ENCODE data around the gene DUS4L.

The DUS4L gene

GRCh38 chr7:107591421-107591820 is 27.6 kb downstream of the DUS4L start:
- DNase-seq (ENCODE audit: low read depth): no peak
- no peak overlapping the region for H3K4me3 ChIP-seq (ENCODE audit: low read depth, low read length)
- TF ChIP-seq, protein P1, sequence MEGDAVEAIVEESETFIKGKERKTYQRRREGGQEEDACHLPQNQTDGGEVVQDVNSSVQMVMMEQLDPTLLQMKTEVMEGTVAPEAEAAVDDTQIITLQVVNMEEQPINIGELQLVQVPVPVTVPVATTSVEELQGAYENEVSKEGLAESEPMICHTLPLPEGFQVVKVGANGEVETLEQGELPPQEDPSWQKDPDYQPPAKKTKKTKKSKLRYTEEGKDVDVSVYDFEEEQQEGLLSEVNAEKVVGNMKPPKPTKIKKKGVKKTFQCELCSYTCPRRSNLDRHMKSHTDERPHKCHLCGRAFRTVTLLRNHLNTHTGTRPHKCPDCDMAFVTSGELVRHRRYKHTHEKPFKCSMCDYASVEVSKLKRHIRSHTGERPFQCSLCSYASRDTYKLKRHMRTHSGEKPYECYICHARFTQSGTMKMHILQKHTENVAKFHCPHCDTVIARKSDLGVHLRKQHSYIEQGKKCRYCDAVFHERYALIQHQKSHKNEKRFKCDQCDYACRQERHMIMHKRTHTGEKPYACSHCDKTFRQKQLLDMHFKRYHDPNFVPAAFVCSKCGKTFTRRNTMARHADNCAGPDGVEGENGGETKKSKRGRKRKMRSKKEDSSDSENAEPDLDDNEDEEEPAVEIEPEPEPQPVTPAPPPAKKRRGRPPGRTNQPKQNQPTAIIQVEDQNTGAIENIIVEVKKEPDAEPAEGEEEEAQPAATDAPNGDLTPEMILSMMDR (IDR thresholded peaks at IDR 0.05; ENCODE audit: insufficient read depth, low read depth, low read length, missing control alignments): no peak

DNA sequence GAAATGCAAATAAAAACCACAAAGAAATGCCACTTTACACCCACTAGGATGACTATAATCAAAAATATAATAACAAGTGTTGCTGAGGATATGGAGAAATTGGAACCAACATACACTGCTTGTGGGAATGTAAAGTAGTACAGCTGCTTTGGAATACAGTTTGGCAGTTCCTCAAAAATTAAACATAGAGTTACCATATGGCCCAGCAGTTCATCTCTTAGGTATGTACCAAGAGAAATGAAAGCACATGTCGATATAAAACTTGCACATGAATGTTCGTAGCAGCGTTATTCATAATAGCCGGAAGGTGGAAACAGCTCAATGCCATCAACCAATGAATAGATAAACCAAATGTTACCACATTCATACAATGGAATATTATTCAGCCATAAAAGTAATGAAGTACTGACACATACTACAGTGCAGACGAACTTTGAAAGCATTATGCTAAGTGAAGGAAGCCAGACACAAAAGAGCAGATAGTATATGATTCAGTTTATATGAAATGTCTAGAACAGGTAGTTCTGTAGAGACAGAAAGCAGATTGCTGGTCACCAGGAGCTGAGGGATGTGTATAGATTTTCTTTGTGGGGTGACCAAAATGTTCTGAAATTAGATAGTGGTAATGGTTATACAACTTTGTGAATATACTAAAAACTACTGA is 28.7 kb downstream of the DUS4L start:
- H3K4me3 ChIP-seq (ENCODE audit: low read depth, low read length): no peak overlapping the region
- no peak for DNase-seq (ENCODE audit: low read depth)
- TF ChIP-seq, protein P1 (IDR thresholded peaks at IDR 0.05; ENCODE audit: insufficient read depth, low read depth, low read length, missing control alignments): no peak

DNA sequence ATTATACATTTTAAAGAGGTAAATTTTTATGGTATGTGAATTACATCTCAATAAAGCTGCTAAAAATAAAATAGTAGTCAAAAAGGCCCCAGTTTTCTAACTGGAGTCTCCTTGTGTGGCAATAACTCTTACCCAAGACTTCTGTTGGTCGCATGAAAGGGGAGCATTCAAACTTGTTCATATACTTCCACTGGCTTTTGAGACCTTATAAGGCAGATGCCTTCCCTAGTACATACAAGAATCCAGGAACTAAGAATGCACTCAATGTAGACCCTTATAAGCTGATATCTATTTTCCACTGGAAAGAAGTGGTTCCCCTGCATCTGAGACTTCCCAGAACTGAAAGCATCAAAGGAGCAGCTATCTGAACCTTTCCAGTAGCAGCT is 29.2 kb downstream of the DUS4L start:
- TF ChIP-seq, protein P1 (IDR thresholded peaks at IDR 0.05; ENCODE audit: insufficient read depth, low read depth, low read length, missing control alignments): no peak
- no peak overlapping the region for H3K4me3 ChIP-seq (ENCODE audit: low read depth, low read length)
- DNase-seq (ENCODE audit: low read depth): no peak

- TF ChIP-seq, protein P1 (IDR thresholded peaks at IDR 0.05; ENCODE audit: insufficient read depth, low read depth, low read length, missing control alignments): no peak
- H3K4me3 ChIP-seq (ENCODE audit: low read depth, low read length): no peak overlapping the region
- no peak for DNase-seq (ENCODE audit: low read depth)
These were observed 31.4 kb downstream of the DUS4L start for GRCh38 chr7:107594961-107595737.

- no peak overlapping the region for H3K4me3 ChIP-seq (ENCODE audit: low read depth, low read length)
- TF ChIP-seq, protein P1 (IDR thresholded peaks at IDR 0.05; ENCODE audit: insufficient read depth, low read depth, low read length, missing control alignments): no peak
- no peak for DNase-seq (ENCODE audit: low read depth)
These were observed 33.3 kb downstream of the DUS4L start for GRCh38 chr7:107596881-107597581.

- TF ChIP-seq, protein P1 (IDR thresholded peaks at IDR 0.05; ENCODE audit: insufficient read depth, low read depth, low read length, missing control alignments): no peak
- H3K4me3 ChIP-seq (ENCODE audit: low read depth, low read length): no peak overlapping the region
These were observed 33.8 kb downstream of the DUS4L start for GRCh38 chr7:107597582-107597916.

More at GRCh38 chr7:107597582-107597916, 33.8 kb downstream of the DUS4L start:
- no peak for DNase-seq (ENCODE audit: low read depth)
